A549 (cell line): ENCODE results near the gene POLH.

Experiments used
- CTCF ChIP-seq: fragments of >200 bp; sonication (Bioruptor Twin); formaldehyde crosslinking; IDR thresholded peaks from 3 replicates; pipeline ENCODE4 v1.5.1; 2016
- EP300 ChIP-seq, 2 experiments: fragments of >200 bp; sonication (Bioruptor Twin); formaldehyde crosslinking; IDR thresholded peaks; 2 replicates in 1 of 2; 3 replicates in 1 of 2; pipeline ENCODE4 v1.6.1; 2016 to 2017
- MAX ChIP-seq: IDR thresholded peaks from 2 replicates; pipeline ENCODE4 v1.6.1; 2012
- MAZ ChIP-seq: fragments of 150-350 bp; IDR thresholded peaks from 2 replicates; pipeline ENCODE4 v1.6.1; 2014; ENCODE audit warnings: antibody characterized with exemption, low read depth, low read length, borderline replicate concordance
- POLR2A ChIP-seq: IDR thresholded peaks from 2 replicates; pipeline ENCODE4 v1.6.1; 2012; ENCODE audit warnings: mild to moderate bottlenecking, low read length
- RCOR1 ChIP-seq: fragments of 150-350 bp; IDR thresholded peaks from 2 replicates; pipeline ENCODE4 v1.6.1; 2014; ENCODE audit warnings: antibody characterized with exemption, low read length, low read depth
- REST ChIP-seq: fragments of 200-600 bp; sonication (generic); IDR thresholded peaks from 2 replicates; pipeline ENCODE4 v1.6.1; 2016; ENCODE audit warnings: antibody characterized with exemption, mild to moderate bottlenecking, moderate library complexity
- RFX5 ChIP-seq: fragments of 450-650 bp; IDR thresholded peaks from 2 replicates; pipeline ENCODE4 v1.7.1; 2014; ENCODE audit warnings: antibody characterized with exemption, mild to moderate bottlenecking, moderate library complexity
- SMC3 ChIP-seq: fragments of >200 bp; sonication (Bioruptor Twin); formaldehyde crosslinking; IDR thresholded peaks from 3 replicates; pipeline ENCODE4 v1.6.1; 2018; ENCODE audit warnings: inconsistent platforms
- USF2 ChIP-seq: fragments of 450-650 bp; IDR thresholded peaks from 2 replicates; pipeline ENCODE4 v1.6.1; 2014; ENCODE audit warnings: antibody characterized with exemption

GRCh38 chr6:43584892-43585570 lies 9.0 kb downstream of the POLH start:
- no peak for TF ChIP-seq CTCF
- TF ChIP-seq RCOR1: no peak
- TF ChIP-seq EP300 (IDR thresholded peaks at IDR 0.05): no peak
- no peak for TF ChIP-seq RFX5
- no peak for TF ChIP-seq SMC3
- no peak for TF ChIP-seq MAX
- TF ChIP-seq POLR2A: no peak
- TF ChIP-seq MAZ: no peak
- no peak for TF ChIP-seq USF2
- no peak for TF ChIP-seq REST
